ENCODE results near the gene ORC2. TPM values are rescaled to one million over a fixed set of nuclear protein-coding genes. Genes with fewer than 3 reads are reported as not detected.

ORC2 gene
- total RNA-seq, 1 experiment from 2014 or later: 34.0 TPM

DNA sequence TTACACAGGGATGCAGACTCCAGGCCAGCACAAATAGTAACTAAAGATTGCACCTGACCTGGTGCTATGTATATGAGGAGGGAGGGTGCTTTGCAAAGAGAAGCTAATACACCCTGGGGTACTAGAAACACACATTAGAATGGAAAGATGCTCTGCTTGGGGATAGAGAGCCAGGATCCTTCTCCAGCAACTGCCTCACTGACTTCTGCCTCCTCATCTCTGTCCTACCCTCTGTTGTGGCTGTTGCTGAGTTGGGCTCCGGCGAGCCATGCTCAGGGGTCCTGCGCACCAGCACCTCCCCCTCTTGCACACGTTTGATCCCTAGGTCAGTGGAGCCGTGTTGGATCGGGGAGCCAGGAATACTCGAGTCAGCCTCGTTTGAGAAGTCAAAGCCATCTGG, 23.7 kb upstream of the ORC2 start:
- H3K4me3 ChIP-seq: no peak overlapping the region
- no peaks in the 10 kb centered on the region for H3K9me2 ChIP-seq (ENCODE audit: insufficient read depth)
- no peaks in the 10 kb centered on the region for H3F3A ChIP-seq (ENCODE audit: insufficient read depth, low read depth)
- H3K4me2 ChIP-seq: no peak overlapping the region
- ChIA-PET POLR2A (ENCODE audit: unreplicated experiment) (no interaction called here), CTCF (no interaction called here)
- H3K27me3 ChIP-seq (ENCODE audit: insufficient read depth, low read depth): no peaks in the 10 kb centered on the region
- BruUV-seq (replicated peaks): no TSS peak
- no peaks in the 10 kb centered on the region for H3K4me1 ChIP-seq (replicated peaks; ENCODE audit: insufficient read depth)
- H3K9me3 ChIP-seq (ENCODE audit: insufficient read depth, low read depth): no peaks in the 10 kb centered on the region
- TF ChIP-seq, protein P1, sequence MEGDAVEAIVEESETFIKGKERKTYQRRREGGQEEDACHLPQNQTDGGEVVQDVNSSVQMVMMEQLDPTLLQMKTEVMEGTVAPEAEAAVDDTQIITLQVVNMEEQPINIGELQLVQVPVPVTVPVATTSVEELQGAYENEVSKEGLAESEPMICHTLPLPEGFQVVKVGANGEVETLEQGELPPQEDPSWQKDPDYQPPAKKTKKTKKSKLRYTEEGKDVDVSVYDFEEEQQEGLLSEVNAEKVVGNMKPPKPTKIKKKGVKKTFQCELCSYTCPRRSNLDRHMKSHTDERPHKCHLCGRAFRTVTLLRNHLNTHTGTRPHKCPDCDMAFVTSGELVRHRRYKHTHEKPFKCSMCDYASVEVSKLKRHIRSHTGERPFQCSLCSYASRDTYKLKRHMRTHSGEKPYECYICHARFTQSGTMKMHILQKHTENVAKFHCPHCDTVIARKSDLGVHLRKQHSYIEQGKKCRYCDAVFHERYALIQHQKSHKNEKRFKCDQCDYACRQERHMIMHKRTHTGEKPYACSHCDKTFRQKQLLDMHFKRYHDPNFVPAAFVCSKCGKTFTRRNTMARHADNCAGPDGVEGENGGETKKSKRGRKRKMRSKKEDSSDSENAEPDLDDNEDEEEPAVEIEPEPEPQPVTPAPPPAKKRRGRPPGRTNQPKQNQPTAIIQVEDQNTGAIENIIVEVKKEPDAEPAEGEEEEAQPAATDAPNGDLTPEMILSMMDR (conservative IDR thresholded peaks at IDR 0.05): no peak
- TF ChIP-seq EZH2 (IDR thresholded peaks at IDR 0.05; ENCODE audit: low read depth): no peak
- H3K27ac ChIP-seq: no peak overlapping the region
- intact Hi-C loops (cut with micrococcal nuclease; ENCODE audit: unreplicated experiment): no loop called here
- H3K36me3 ChIP-seq (ENCODE audit: low read depth): peaks cover 3% of the 10 kb centered on the region; the same call in 1 of the 2 replicates
- H3K79me2 ChIP-seq (ENCODE audit: low read depth): no peaks in the 10 kb centered on the region
- H2AFZ ChIP-seq: no peak overlapping the region
- no peak for DNase-seq
- no peaks in the 10 kb centered on the region for H4K20me1 ChIP-seq (ENCODE audit: insufficient read depth)

DNA sequence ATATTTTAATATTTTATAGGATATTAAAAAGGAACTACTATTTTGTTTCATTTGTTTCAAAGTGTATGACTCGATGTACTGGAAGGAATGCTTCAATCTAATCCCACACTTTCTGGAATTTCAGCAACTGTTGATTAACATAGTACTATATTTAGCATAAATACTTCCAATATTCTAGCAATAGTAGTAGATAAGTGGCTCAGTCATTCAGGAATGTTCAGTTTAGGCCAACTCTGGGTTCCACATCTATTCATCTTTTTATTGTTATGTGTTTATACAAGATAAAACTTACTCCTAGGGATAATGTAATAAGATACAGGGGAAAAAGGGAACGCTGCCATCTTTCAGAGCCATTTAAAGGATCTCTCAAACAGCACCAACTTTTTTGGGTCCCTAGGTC, 22.3 kb upstream of the ORC2 start:
- no peaks in the 10 kb centered on the region for H3K79me2 ChIP-seq (ENCODE audit: low read depth)
- H3K9me3 ChIP-seq (ENCODE audit: insufficient read depth, low read depth): no peaks in the 10 kb centered on the region
- H3K27ac ChIP-seq: no peak overlapping the region
- H3K4me3 ChIP-seq: no peak overlapping the region
- H2AFZ ChIP-seq: no peak overlapping the region
- no peaks in the 10 kb centered on the region for H3K9me2 ChIP-seq (ENCODE audit: insufficient read depth)
- POLR2A ChIA-PET (ENCODE audit: unreplicated experiment): no interaction called here
- no peaks in the 10 kb centered on the region for H3K4me1 ChIP-seq (replicated peaks; ENCODE audit: insufficient read depth)
- no peaks in the 10 kb centered on the region for H4K20me1 ChIP-seq (ENCODE audit: insufficient read depth)
- no peaks in the 10 kb centered on the region for H3K27me3 ChIP-seq (ENCODE audit: insufficient read depth, low read depth)
- no peak overlapping the region for H3K4me2 ChIP-seq
- no peaks in the 10 kb centered on the region for H3K36me3 ChIP-seq (ENCODE audit: low read depth)
- intact Hi-C loops (cut with micrococcal nuclease; ENCODE audit: unreplicated experiment): no loop called here
- no peak for DNase-seq
- CTCF ChIA-PET: no interaction called here
- TF ChIP-seq, protein P1 (conservative IDR thresholded peaks at IDR 0.05): no peak
- TF ChIP-seq EZH2 (IDR thresholded peaks at IDR 0.05; ENCODE audit: low read depth): no peak
- no TSS peak for BruUV-seq (replicated peaks)
- H3F3A ChIP-seq (ENCODE audit: insufficient read depth, low read depth): no peaks in the 10 kb centered on the region

DNA sequence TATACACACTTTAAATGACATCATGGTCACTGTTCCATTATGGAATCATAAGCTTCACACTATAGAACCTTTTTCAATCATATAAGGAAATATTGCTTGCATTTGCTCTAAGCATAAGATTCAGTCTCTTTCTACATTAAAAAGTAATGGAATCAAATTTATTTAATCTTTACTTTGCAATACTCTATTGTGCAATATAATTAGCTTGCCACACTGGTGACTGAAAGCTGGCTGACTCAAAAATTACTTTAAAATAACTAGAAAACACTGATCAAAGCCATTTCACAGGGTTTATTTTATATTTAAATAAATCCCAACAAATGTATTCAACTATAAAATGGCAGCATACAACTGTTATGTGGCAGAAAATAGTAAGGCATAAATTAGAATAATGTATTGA, 13.2 kb upstream of the ORC2 start:
- Histone ChIP-seq H3K4me1 (replicated peaks; ENCODE audit: insufficient read depth) (no peaks in the 10 kb centered on the region), H3K4me3 (no peak overlapping the region), H3K36me3 (ENCODE audit: low read depth) (no peaks in the 10 kb centered on the region), H2AFZ (no peak overlapping the region), H3K27ac (no peak overlapping the region), H3K9me2 (ENCODE audit: insufficient read depth) (no peaks in the 10 kb centered on the region), H3K9me3 (ENCODE audit: insufficient read depth, low read depth) (no peaks in the 10 kb centered on the region), H3K79me2 (ENCODE audit: low read depth) (no peaks in the 10 kb centered on the region), H3K27me3 (ENCODE audit: insufficient read depth, low read depth) (no peaks in the 10 kb centered on the region), H3K4me2 (no peak overlapping the region), H3F3A (ENCODE audit: insufficient read depth, low read depth) (no peaks in the 10 kb centered on the region), H4K20me1 (ENCODE audit: insufficient read depth) (no peaks in the 10 kb centered on the region)
- intact Hi-C loops (cut with micrococcal nuclease; ENCODE audit: unreplicated experiment): no loop called here
- no peak for TF ChIP-seq EZH2 (IDR thresholded peaks at IDR 0.05; ENCODE audit: low read depth)
- TF ChIP-seq, protein P1 (conservative IDR thresholded peaks at IDR 0.05): no peak
- POLR2A ChIA-PET (ENCODE audit: unreplicated experiment): interaction anchor here (0.6 kb wide), 1 partner anchor 266 kb away, joined by 4 read pairs; no protein-coding TSS in a partner anchor
- DNase-seq: no peak
- no TSS peak for BruUV-seq (replicated peaks)
- CTCF ChIA-PET: no interaction called here
